AG04450 (cell line): ENCODE data around the gene GSTM1. TPM values are rescaled to one million over a fixed set of nuclear protein-coding genes. Genes with fewer than 3 reads are reported as not detected.
"Not testable (repeated sequence)": the region's sequence is repeated elsewhere in the genome, so short reads cannot be mapped to it uniquely, and the experiment has no call there.

Experiments used
- CTCF ChIA-PET: fragments of 300-600, 350-600 bp; formaldehyde crosslinking; extraction: SDS; loops from one replicate; lab custom pipeline; 2022; ENCODE audit warnings: antibody characterized with exemption, inconsistent platforms; lab: Charles Lee
- POLR2A ChIA-PET: fragments of 350-600 bp; formaldehyde crosslinking; extraction: SDS; loops from one replicate; lab custom pipeline; 2021; ENCODE audit warnings: antibody characterized with exemption, inconsistent platforms; lab: Yijun Ruan, JAX
- DNase-seq: peaks from one replicate; pipeline ENCODE4 v3.0.0-alpha.2; 2011; ENCODE audit warnings: low read depth, low spot score
- H3K27ac ChIP-seq: one replicate; pipeline ENCODE4 v1.5.1; 2012; ENCODE audit warnings: low read depth, low read length, control low read depth
- H3K27me3 ChIP-seq: one replicate; pipeline ENCODE4 v1.6.0; 2012; ENCODE audit warnings: low read length; ENCODE audit not compliant: control insufficient read depth, insufficient read depth
- H3K4me3 ChIP-seq: 2 replicates; pipeline ENCODE4 v1.5.1; 2011; ENCODE audit warnings: mild to moderate bottlenecking, low read depth, low read length, control low read depth
- H3K9me3 ChIP-seq: 2 replicates; pipeline ENCODE4 v1.5.1; 2012; ENCODE audit warnings: low read length; ENCODE audit not compliant: control insufficient read depth, insufficient read depth
- polyA plus RNA-seq: library from polyadenylated mRNA; depleted of rRNA; stranded (reverse); fragments of >200 nt; gene quantifications from 2 replicates; pipeline ENCODE4 v1.2.3, GENCODE V29; 2011
- TF ChIP-seq, protein P1 (sequence below): IDR thresholded peaks from 2 replicates; pipeline ENCODE4 v1.5.1; 2011; ENCODE audit warnings: low read depth, low read length, control low read depth, inconsistent platforms

The GSTM1 gene
- polyA plus RNA-seq, 1 experiment, result 1.6 TPM

DNA sequence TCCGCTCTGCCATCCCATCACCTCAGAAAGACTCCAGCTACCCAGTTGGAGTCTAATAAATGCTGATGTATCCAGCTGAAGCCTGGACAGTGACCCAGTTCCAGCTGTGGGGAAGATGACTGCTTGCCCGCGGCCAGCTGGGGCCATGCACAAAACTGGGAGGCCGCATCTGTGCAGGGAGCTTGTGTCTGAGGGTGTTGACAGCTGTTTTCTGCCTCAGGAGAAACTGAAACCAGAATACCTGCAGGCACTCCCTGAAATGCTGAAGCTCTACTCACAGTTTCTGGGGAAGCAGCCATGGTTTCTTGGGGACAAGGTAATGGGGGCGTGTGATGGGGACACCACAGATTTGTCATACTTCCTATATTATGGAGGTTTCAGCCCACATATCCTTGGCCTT, 16.6 kb upstream of the GSTM1 start:
- POLR2A ChIA-PET, result no interaction called here

DNA sequence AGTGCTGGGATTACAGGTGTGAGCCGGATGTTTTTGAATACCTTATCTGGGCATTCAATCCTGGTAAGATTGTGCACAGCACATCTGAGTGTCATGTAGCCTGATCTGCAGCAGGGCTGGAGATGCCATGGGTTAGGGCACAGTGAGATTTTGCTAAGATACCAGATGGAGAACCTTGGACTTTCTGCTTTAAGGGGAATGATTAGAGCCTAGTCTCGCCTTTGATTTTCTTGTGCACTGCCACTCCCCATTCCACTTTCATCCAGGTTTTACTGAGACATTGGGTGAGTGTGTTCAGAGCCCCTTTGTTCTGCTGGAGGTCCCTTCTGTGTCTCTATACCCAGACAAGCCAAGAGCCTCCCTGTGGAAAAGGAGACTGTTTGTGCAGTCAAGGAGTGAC, 13.8 kb upstream of the GSTM1 start:
- H3K4me3 ChIP-seq, H3K27ac ChIP-seq, H3K27me3 ChIP-seq, POLR2A ChIA-PET, DNase-seq, H3K9me3 ChIP-seq, CTCF ChIA-PET: not testable (repeated sequence)

More for the DNA sequence above, 16.6 kb upstream of the GSTM1 start:
- H3K4me3 ChIP-seq, result no peak overlapping the region
- H3K27ac ChIP-seq, result no peak overlapping the region
- H3K9me3 ChIP-seq, result no peaks in the 10 kb centered on the region
- no peaks in the 10 kb centered on the region for H3K27me3 ChIP-seq
- CTCF ChIA-PET, result no interaction called here
- DNase-seq, result no peak
- TF ChIP-seq, protein P1, sequence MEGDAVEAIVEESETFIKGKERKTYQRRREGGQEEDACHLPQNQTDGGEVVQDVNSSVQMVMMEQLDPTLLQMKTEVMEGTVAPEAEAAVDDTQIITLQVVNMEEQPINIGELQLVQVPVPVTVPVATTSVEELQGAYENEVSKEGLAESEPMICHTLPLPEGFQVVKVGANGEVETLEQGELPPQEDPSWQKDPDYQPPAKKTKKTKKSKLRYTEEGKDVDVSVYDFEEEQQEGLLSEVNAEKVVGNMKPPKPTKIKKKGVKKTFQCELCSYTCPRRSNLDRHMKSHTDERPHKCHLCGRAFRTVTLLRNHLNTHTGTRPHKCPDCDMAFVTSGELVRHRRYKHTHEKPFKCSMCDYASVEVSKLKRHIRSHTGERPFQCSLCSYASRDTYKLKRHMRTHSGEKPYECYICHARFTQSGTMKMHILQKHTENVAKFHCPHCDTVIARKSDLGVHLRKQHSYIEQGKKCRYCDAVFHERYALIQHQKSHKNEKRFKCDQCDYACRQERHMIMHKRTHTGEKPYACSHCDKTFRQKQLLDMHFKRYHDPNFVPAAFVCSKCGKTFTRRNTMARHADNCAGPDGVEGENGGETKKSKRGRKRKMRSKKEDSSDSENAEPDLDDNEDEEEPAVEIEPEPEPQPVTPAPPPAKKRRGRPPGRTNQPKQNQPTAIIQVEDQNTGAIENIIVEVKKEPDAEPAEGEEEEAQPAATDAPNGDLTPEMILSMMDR, result no peak

DNA sequence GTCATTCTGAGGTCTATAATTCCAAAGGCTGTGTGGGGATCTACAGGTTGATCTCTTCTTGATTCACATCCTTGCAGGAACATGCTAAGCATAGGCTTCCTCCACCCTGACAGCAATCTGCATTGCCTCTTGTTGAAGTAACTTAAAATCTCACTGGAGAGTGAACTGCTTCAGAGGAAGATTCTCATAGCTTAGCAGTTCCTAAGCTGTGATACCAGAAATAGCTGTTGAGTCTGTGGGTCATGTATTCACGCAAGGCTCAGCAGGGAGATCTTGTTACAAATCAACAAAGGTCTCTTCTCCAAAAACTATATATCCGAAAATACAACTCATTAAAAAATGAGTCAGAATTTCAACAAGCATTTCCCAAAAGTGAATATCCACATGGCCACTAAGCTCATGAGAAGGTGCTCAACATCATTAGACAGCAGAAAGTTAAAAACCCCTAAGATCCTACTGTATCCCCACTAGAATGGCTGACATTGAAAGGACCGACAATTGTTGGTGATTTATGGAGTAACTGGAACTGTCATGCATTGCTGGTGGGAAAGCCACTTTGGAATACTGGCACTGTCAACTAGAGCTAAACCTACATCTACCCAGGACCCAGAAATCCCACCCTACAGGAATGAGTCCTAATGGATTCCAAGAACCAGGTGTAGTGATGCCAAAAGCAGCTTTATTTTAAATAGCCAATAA, 10.8 kb upstream of the GSTM1 start:
- POLR2A ChIA-PET, H3K27me3 ChIP-seq, H3K4me3 ChIP-seq, H3K9me3 ChIP-seq, H3K27ac ChIP-seq, DNase-seq, CTCF ChIA-PET: not testable (repeated sequence)

DNA sequence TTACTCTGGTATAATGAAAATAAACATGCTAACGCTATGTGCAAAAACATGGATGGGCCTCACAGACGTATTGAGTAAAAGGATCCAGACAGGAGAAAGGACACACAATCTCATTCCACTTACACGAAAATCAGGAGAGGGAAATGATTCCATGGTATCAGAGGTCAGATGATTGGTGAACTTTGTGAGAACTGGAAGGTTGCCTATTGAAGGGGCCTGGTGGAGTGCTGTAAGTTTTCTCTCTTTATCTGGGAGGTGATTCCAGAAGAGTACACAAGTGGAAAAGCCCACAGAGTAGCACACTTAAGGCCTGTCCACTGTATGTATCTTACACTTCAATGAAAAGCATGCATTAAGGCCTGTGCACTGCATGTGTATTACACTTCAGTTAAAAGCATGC, 10.2 kb upstream of the GSTM1 start:
- Histone ChIP-seq H3K9me3 (no peaks in the 10 kb centered on the region), H3K27ac (no peak overlapping the region), H3K4me3 (no peak overlapping the region), H3K27me3 (no peaks in the 10 kb centered on the region)
- ChIA-PET CTCF (no interaction called here), POLR2A (no interaction called here)
- no peak for DNase-seq
- TF ChIP-seq, protein P1, result no peak

- CTCF ChIA-PET, H3K4me3 ChIP-seq, H3K9me3 ChIP-seq, H3K27ac ChIP-seq, POLR2A ChIA-PET, DNase-seq, H3K27me3 ChIP-seq: not testable (repeated sequence)
Measured at GRCh38 chr1:109678637-109679036, 9.0 kb upstream of the GSTM1 start.

DNA sequence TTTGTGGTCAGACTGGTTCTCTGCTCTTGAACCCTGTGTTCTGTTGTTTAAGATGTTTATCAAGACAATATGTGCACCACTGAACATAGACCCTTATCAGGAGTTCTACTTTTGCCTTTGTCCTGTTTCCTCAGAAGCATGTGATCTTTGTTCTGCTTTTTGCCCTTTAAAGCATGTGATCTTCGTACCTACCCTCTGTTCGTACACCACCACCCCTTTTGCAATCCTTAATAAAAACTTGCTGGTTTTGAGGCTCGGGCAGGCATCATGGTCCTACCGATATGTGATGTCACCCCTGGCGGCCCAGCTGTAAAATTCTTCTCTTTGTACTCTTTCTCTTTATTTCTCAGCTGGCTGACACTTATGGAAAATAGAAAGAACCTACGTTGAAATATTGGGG, 2.8 kb upstream of the GSTM1 start:
- DNase-seq, H3K27me3 ChIP-seq, CTCF ChIA-PET, POLR2A ChIA-PET, H3K4me3 ChIP-seq, H3K9me3 ChIP-seq, H3K27ac ChIP-seq: not testable (repeated sequence)

DNA sequence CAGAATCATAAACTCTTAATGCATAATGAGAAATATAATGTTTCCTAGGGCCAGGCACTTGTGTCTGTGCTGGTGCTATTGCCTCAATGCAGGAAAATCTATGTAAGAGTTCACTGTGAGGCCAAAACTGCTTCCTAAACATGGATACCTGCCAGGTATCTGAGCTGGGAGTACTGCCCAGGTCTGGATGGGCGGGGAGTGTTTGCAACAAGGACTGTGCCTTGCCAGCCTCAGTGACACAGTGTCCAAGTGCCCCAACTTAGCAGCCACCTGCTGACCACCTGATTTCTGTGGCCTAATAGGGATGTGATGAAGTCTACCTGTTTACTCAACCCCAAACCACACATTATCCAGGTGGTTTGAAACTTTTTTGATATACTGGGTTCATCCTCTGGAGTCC, 2.2 kb upstream of the GSTM1 start:
- DNase-seq, H3K4me3 ChIP-seq, CTCF ChIA-PET, H3K9me3 ChIP-seq, POLR2A ChIA-PET, H3K27ac ChIP-seq, H3K27me3 ChIP-seq: not testable (repeated sequence)

DNA sequence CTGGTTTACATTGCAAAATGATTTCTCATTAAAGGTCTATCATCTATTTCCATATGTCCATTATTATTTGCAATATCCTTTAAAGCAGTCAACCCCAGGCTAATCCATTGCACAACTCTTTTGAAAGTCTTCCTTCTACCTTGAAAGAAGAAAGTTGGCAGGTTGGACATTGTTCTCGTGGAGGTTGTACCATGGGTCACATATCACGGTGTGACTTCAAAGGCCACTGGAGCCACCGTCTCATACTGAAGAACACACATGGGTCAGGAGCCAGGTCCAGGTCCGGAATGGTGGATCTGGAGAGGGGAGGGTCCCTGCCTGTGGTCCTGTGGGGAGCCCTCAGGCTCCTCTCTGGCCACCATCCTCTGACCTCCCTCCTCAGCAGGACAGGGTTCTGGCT, 1.7 kb upstream of the GSTM1 start:
- H3K27me3 ChIP-seq, CTCF ChIA-PET, POLR2A ChIA-PET, H3K27ac ChIP-seq, H3K9me3 ChIP-seq, DNase-seq, H3K4me3 ChIP-seq: not testable (repeated sequence)

GRCh38 chr1:109687109-109687508, 508 bp upstream of the GSTM1 start:
- H3K27ac ChIP-seq, H3K27me3 ChIP-seq, CTCF ChIA-PET, H3K9me3 ChIP-seq, H3K4me3 ChIP-seq, POLR2A ChIA-PET, DNase-seq: not testable (repeated sequence)
